Stimulated activated CD4-positive, alpha-beta T cell treated with anti-CD3 and anti-CD28 coated beads, TNF-alpha, amount 100 ng/mL, for 24 hours (primary cell): ENCODE results near the gene SFMBT2.
"Not testable (repeated sequence)": the region's sequence is repeated elsewhere in the genome, so short reads cannot be mapped to it uniquely, and the experiment has no call there.

Source experiments
- DNase-seq, 3 experiments: peaks; one replicate each; pipeline ENCODE4 v3.0.0-alpha.2; 2020; ENCODE audit warnings: low read depth in 3 of 3

Gene SFMBT2

GRCh38 chr10:7327885-7328284 lies 82.9 kb downstream of the SFMBT2 start:
- DNase-seq, result no peak

DNA sequence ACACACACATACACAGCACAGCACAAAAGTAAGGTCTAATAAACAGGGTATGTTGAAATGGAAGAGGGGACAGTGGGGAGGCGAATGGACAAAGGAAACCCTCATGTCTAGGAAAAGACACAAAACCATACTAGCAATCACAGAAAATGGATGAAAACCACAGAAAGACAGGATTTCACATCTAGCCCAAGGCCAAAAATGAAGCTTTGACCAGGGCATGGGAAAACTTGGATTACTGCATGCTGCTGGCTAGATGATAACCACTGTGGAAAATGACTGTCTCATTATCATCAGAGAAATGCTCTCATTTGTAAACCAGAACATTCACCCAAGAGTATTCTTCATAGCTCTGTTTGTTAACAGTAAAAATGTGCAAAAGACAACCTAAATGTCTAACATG lies 88.2 kb downstream of the SFMBT2 start:
- DNase-seq, result no peak

GRCh38 chr10:7320072-7320471 lies 90.8 kb downstream of the SFMBT2 start:
- DNase-seq, result no peak

- no peak for DNase-seq
Observed at GRCh38 chr10:7319632-7320031, 91.2 kb downstream of the SFMBT2 start.

GRCh38 chr10:7318836-7319235 lies 92.0 kb downstream of the SFMBT2 start:
- no peak for DNase-seq

- DNase-seq, result no peak
Observed at GRCh38 chr10:7317786-7318446, 92.9 kb downstream of the SFMBT2 start.

DNA sequence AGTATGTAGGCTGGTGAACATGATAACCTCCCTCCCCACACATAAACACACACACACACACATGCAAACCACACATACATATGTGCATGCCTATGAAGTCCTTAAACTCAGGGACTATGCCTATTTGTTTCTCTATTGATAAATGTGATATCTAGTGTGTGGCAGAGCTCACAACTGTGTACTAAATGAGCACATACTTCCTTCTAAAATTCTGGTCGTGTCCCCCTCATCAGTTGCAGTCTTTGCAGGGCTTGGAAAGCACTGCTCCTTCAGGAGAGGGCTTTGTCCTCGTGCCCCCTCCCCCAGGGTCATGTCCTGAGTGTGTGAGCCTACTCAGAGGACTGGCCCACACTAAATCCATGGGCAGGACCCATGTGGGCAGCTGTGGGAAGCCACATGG lies 94.0 kb downstream of the SFMBT2 start:
- no peak for DNase-seq

DNA sequence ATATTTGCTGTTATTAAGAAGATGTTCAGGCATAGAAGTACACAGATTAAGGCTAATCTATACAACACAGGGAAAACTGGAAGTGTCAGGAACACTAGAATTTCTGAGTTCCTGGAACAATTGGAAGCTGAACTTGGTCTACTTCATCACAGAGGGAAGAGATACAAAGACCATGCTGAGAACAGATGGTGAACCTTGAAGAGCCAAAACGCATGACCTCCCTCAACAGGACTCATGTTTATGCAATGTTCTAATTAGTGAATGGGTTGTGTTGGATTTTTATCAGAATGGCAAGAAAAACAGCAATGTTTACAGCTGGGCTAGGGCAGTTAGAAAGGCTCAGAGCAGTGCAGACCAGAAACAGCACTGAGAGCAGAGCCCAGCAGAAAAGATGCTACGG lies 94.9 kb downstream of the SFMBT2 start:
- DNase-seq, result no peak

DNA sequence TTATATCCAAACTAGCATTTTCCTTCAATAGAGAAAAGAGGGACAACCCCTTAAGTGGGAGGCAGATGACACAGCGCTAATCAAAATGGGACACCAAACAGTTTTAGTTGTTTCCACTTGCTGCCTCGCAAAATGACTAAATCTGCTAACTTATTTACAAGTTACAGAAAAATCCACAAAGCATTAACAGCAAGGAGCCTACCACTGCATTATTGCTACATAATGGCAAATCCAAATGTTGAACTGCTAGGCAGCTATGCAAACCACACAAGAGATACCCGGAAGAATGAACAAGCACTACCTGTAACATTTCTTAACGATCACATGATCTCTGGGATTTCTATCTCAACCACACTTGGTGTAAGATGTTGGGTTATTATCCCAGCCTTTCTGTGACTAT lies 96.7 kb downstream of the SFMBT2 start:
- DNase-seq, result no peak

- DNase-seq, result no peak
Observed at GRCh38 chr10:7312488-7312857, 98.4 kb downstream of the SFMBT2 start.

GRCh38 chr10:7311850-7312487 lies 98.9 kb downstream of the SFMBT2 start:
- DNase-seq, result not testable (repeated sequence)

DNA sequence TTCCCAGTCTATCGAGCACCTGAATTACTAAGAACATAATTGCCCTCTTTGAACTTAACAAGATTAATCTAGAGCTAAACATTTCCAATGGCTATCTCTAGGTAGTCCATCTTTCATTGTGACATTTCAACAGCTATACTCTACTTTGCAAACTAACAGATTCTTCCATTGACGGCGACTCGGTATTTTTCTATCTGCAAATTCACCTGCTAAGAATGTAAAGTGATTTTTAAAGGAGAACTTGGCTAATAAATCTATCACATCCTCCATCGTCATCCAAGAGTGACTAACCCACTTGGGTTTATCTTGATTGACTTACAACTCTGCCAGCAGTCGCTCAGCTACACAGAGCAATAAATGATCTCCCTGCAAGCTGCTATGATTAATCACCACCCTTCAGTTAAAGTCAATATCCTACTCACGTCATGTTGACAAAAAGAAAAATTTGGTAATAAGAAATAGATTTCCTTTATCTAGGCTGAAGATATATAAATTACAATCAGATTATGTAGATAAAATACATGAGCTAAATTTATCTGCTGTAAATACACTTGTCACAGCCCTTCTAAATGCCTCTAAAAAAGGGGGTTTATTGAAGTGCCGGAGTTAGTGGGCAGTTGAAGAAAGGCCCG lies 99.5 kb downstream of the SFMBT2 start:
- no peak for DNase-seq

DNA sequence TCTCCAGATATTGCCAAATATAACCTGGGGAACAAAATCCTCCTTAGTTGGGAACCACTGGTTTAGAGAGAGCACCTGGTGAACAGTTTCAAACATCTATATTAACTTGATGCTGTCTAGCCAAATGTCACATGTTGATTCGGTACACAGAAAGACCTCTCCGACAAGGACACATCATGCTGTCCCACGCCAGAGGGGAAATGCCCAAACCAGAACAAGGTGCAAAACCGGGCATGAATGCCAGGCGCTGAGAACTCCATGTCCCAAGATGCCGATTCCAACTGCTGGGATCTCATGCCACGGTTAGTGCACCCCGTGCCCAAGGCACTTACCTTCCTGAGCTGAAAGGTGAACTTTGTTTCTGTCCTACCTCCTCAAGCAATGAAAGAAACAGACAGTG lies 100.8 kb downstream of the SFMBT2 start:
- no peak for DNase-seq

GRCh38 chr10:7308826-7309225 lies 102.0 kb downstream of the SFMBT2 start:
- DNase-seq, result no peak

DNA sequence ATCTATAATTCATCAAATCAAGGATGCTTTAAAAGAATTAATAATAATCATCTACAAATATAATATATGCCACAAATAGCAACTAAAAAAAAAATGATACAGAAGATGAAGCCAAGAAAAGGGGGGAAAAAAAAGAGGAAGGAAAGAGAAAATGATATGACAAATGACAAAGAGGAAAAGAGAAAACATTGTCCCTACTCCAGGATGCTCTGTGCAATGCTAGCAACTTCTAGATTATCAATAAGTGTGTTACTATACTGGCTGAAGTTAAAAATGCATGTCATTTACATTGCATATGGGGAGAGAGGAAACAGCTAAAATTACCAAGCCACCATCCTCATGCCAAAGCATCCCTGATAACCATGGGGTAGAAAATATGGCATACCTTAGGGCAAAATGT lies 104.2 kb downstream of the SFMBT2 start:
- DNase-seq, result no peak

DNA sequence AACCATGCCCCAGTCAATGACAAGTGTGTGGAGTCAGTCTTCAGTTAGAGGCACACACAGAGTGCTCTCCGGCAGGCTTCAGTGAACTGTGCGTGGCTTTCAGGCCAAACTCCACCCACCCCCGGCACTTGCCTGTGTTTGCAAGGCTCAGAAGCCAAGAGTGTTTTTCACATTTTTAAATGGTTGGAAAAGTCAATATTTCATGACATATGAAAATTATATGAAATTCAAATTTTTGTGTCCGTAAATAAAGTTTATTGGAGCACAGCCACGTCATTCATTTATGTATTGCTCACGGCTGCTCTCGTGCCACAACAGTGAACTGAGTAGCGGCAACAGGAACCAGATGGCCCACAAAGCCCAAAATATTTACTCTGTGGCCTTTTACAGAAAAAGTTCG lies 104.7 kb downstream of the SFMBT2 start:
- no peak for DNase-seq

DNA sequence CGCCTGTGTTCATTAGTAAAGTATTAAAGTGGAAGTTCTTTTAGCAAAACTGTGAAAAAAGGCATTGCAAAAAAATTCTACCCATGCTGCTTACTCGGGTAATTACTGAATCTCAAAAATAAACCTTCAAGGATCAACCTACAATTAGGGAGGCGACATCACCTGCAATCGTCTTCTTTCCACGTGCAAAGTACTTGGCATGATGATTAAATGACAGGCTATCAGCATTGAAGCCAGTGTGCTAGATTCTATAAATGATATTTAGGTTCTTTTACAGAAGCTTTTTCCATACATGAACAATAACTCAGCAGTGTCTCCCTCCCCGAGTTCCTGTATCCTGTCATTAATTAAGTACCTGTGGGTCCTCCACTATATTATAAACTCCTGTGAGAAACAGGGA lies 105.8 kb downstream of the SFMBT2 start:
- DNase-seq, result no peak

GRCh38 chr10:7304110-7304509 lies 106.7 kb downstream of the SFMBT2 start:
- no peak for DNase-seq

GRCh38 chr10:7302930-7303557 lies 107.8 kb downstream of the SFMBT2 start:
- DNase-seq, result no peak

DNA sequence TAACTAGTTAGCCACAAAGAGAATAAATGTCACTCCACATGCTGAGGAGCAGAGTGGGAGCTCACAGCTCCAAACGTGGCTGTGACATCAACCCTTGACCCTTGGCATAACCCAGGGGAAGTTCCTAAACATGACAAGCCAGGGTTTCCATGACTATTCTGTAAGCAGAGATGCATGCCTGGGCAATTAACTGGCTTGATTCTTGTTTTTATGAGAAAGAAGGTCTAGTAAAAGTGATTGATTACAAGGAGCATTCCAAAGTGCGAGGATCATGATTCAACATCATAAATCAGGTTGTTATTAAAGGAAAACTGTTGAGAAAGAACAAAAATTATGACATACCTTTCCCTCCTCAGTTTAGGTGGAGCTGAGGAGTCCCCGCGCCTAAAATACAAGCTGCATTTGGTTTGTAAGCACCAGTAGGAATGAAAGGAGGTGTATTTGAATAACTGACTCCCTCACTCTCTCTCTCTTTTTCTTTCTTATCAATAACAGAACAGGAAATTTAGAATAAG lies 108.4 kb downstream of the SFMBT2 start:
- no peak for DNase-seq

- no peak for DNase-seq
Observed at GRCh38 chr10:7301006-7301778, 109.6 kb downstream of the SFMBT2 start.

GRCh38 chr10:7300384-7300971 lies 110.4 kb downstream of the SFMBT2 start:
- DNase-seq, result no peak
